H1 (cell line): ENCODE results near the gene PRODH. TPM values are rescaled to one million over a fixed set of nuclear protein-coding genes. Genes with fewer than 3 reads are reported as not detected.

Experiments used
- CTCF ChIA-PET: fragments of 300-600 bp; sonication (Branson Sonifier 250); formaldehyde crosslinking; loops from one replicate; lab custom pipeline; 2021; ENCODE audit not compliant: partially characterized antibody; lab: Charles Lee
- POLR2A ChIA-PET: fragments of 300-600 bp; sonication (Branson Sonifier 250); formaldehyde crosslinking; loops from one replicate; lab custom pipeline; 2021; ENCODE audit warnings: inconsistent platforms; ENCODE audit not compliant: partially characterized antibody; lab: Charles Lee
- DNase-seq, 2 experiments: peaks; one replicate each; pipeline versions ENCODE4 v3.0.0 to v3.0.0-alpha.2; 2010 to 2022; ENCODE audit warnings: low spot score in 2 of 2, low read depth in 1 of 2, mixed read lengths in 1 of 2
- FAIRE-seq: peaks from 2 replicates; lab custom pipeline; 2011; peaks lifted over from hg19 to GRCh38; lab: Jason Lieb, UNC
- H2AFZ ChIP-seq: 2 replicates; pipeline ENCODE4 v1.8.1; 2012; ENCODE audit warnings: low read length, inconsistent platforms
- H2AK5ac ChIP-seq: 2 replicates; pipeline ENCODE4 v1.6.1; 2013; ENCODE audit warnings: low read depth, low read length
- H2BK120ac ChIP-seq: replicated peaks from 2 replicates; pipeline ENCODE3; 2013; ENCODE audit warnings: low read depth, low read length, inconsistent platforms
- H2BK12ac ChIP-seq: 2 replicates; pipeline ENCODE4 v1.6.1; 2013; ENCODE audit warnings: low read depth, low read length
- H2BK15ac ChIP-seq: 2 replicates; pipeline ENCODE4 v1.6.1; 2013; ENCODE audit warnings: low read length
- H2BK20ac ChIP-seq: 2 replicates; pipeline ENCODE4 v1.6.1; 2013; ENCODE audit warnings: low read length
- H2BK5ac ChIP-seq: 2 replicates; pipeline ENCODE4 v1.6.1; 2013; ENCODE audit warnings: low read depth, low read length
- H3K14ac ChIP-seq: 2 replicates; pipeline ENCODE4 v1.6.1; 2013; ENCODE audit warnings: inconsistent platforms; ENCODE audit not compliant: insufficient read length
- H3K18ac ChIP-seq: 2 replicates; pipeline ENCODE4 v1.6.1; 2013; ENCODE audit warnings: low read length; ENCODE audit errors: extremely low read depth
- H3K23ac ChIP-seq: 2 replicates; pipeline ENCODE4 v1.6.1; 2013; ENCODE audit warnings: inconsistent platforms; ENCODE audit not compliant: insufficient read length
- H3K23me2 ChIP-seq: 2 replicates; pipeline ENCODE4 v1.6.1; 2013; ENCODE audit warnings: low read depth, low read length
- H3K27ac ChIP-seq: 2 replicates; pipeline ENCODE4 v1.6.1; 2011; ENCODE audit warnings: low read depth, low read length, inconsistent platforms
- H3K27me3 ChIP-seq, 4 experiments: replicated peaks in 1 of 4; 1 replicate in 1 of 4; 2 replicates in 3 of 4; pipeline versions ENCODE4 v1.6.1 to v1.8.1; 2011 to 2013; ENCODE audit warnings: low read length in 3 of 4, mild to moderate bottlenecking in 3 of 4, inconsistent platforms in 2 of 4, mixed read lengths in 2 of 4, moderate library complexity in 1 of 4; ENCODE audit not compliant: control insufficient read depth in 3 of 4, insufficient read depth in 3 of 4; ENCODE audit errors: extremely low read depth in 1 of 4
- H3K36me3 ChIP-seq, 4 experiments: 2 replicates each; pipeline versions ENCODE4 v1.6.1 to v1.8.1; 2011 to 2013; ENCODE audit warnings: mild to moderate bottlenecking in 4 of 4, low read length in 3 of 4, moderate library complexity in 2 of 4, control low read depth in 1 of 4, inconsistent platforms in 1 of 4; ENCODE audit not compliant: insufficient read depth in 4 of 4, control insufficient read depth in 2 of 4
- H3K4ac ChIP-seq: replicated peaks from 2 replicates; pipeline ENCODE3; 2013; ENCODE audit warnings: low read length, low read depth, mixed read lengths, inconsistent platforms; ENCODE audit not compliant: insufficient read length
- H3K4me1 ChIP-seq, 4 experiments: replicated peaks in 1 of 4; 1 replicate in 1 of 4; 2 replicates in 3 of 4; pipeline versions ENCODE4 v1.6.1 to v1.8.1; 2011 to 2013; ENCODE audit warnings: low read length in 3 of 4, inconsistent platforms in 2 of 4, mixed read lengths in 1 of 4; ENCODE audit not compliant: insufficient read depth in 4 of 4, control insufficient read depth in 3 of 4
- H3K4me2 ChIP-seq, 2 experiments: 2 replicates each; pipeline versions ENCODE4 v1.6.1 to v1.8.1; 2011 to 2013; ENCODE audit warnings: low read depth in 2 of 2, low read length in 2 of 2, control low read depth in 1 of 2, inconsistent platforms in 1 of 2, mild to moderate bottlenecking in 1 of 2; ENCODE audit not compliant: insufficient read depth in 1 of 2
- H3K4me3 ChIP-seq, 4 experiments: fragments of 200-600, 300-600 bp in 1 of 4; sonication (generic), shearing (Covaris generic), sonication (Bioruptor Twin) in 1 of 4; 2 replicates each; pipeline versions ENCODE4 v1.5.1 to v1.8.1; 2011 to 2016; ENCODE audit warnings: low read length in 4 of 4, low read depth in 3 of 4, control low read depth in 2 of 4, inconsistent platforms in 2 of 4, mild to moderate bottlenecking in 2 of 4, mixed read lengths in 1 of 4, moderate library complexity in 1 of 4; ENCODE audit not compliant: insufficient read depth in 2 of 4; ENCODE audit errors: extremely low read depth in 1 of 4
- H3K56ac ChIP-seq: replicated peaks from 2 replicates; pipeline ENCODE3; 2013; ENCODE audit warnings: low read depth, mild to moderate bottlenecking, mixed read lengths, low read length, inconsistent platforms; ENCODE audit not compliant: insufficient read length
- H3K79me1 ChIP-seq: 2 replicates; pipeline ENCODE4 v1.6.1; 2013; ENCODE audit warnings: low read depth, low read length, control low read depth
- H3K79me2 ChIP-seq, 2 experiments: 2 replicates each; pipeline versions ENCODE4 v1.6.1 to v1.8.1; 2012 to 2013; ENCODE audit warnings: low read length in 2 of 2, mild to moderate bottlenecking in 2 of 2, inconsistent platforms in 1 of 2; ENCODE audit not compliant: insufficient read depth in 2 of 2, control insufficient read depth in 1 of 2
- H3K9ac ChIP-seq, 4 experiments: replicated peaks in 1 of 4; 1 replicate in 1 of 4; 2 replicates in 3 of 4; pipeline versions ENCODE4 v1.6.1 to v1.8.1; 2011 to 2013; ENCODE audit warnings: low read depth in 3 of 4, low read length in 3 of 4, control low read depth in 2 of 4, mild to moderate bottlenecking in 2 of 4, moderate library complexity in 2 of 4, inconsistent platforms in 1 of 4; ENCODE audit errors: extremely low read depth in 1 of 4
- H3K9me3 ChIP-seq, 2 experiments: 2 replicates each; pipeline versions ENCODE4 v1.6.1 to v1.8.1; 2012 to 2013; ENCODE audit warnings: mild to moderate bottlenecking in 2 of 2, moderate library complexity in 2 of 2, control low read depth in 1 of 2, inconsistent platforms in 1 of 2, low read depth in 1 of 2, low read length in 1 of 2, mixed read lengths in 1 of 2; ENCODE audit not compliant: insufficient read depth in 2 of 2
- H4K20me1 ChIP-seq, 2 experiments: replicated peaks in 1 of 2; 2 replicates each; pipeline versions ENCODE3 to v1.8.1; 2011 to 2013; ENCODE audit warnings: inconsistent platforms in 2 of 2, low read length in 2 of 2, mild to moderate bottlenecking in 1 of 2; ENCODE audit not compliant: insufficient read depth in 2 of 2, control insufficient read depth in 1 of 2
- H4K5ac ChIP-seq: 2 replicates; pipeline ENCODE4 v1.6.1; 2013; ENCODE audit warnings: low read length, low read depth, mixed read lengths, inconsistent platforms; ENCODE audit not compliant: insufficient read length
- H4K8ac ChIP-seq: 2 replicates; pipeline ENCODE4 v1.8.0; 2013; ENCODE audit warnings: mild to moderate bottlenecking, moderate library complexity, low read length, inconsistent platforms; ENCODE audit not compliant: insufficient read depth; ENCODE audit errors: extremely low read depth
- H4K91ac ChIP-seq: replicated peaks from 2 replicates; pipeline ENCODE3; 2013; ENCODE audit warnings: low read length, mixed read lengths, inconsistent platforms; ENCODE audit not compliant: insufficient read length
- JUND ChIP-seq: IDR thresholded peaks from 2 replicates; pipeline ENCODE4 v1.6.1; 2011; ENCODE audit warnings: mild to moderate bottlenecking, improper control_type of control experiment, low read length
- TAF7 ChIP-seq: optimal IDR thresholded peaks from 2 replicates; pipeline ENCODE3; 2011; ENCODE audit warnings: low read depth, mild to moderate bottlenecking, inconsistent platforms, low read length, moderate library complexity, borderline replicate concordance
- WGBS, 2 experiments: shearing (Covaris generic) in 1 of 2; methylation state at CpG; one replicate each; pipeline versions ENCODE4 v1.1.6 to v1.1.7; 2013 to 2015; ENCODE audit warnings: low lambda C conversion rate in 2 of 2, mixed read lengths in 2 of 2, inconsistent platforms in 1 of 2, low coverage in 1 of 2, missing lambda C conversion rate in 1 of 2; ENCODE audit not compliant: insufficient replicate concordance in 2 of 2, insufficient coverage in 1 of 2, insufficient read length in 1 of 2; ENCODE audit errors: extremely low coverage in 1 of 2, missing lambda C conversion rate in 1 of 2; 5-methylcytosine and 5-hydroxymethylcytosine counted together
- polyA plus RNA-seq, 7 experiments: library from polyadenylated mRNA; depleted of rRNA in 3 of 7; stranded (reverse) in 5 of 7; unstranded in 2 of 7; fragments of >200 nt in 5 of 7; fragments of 200-250 nt in 2 of 7; gene quantifications; 1 replicate in 5 of 7; 2 replicates in 1 of 7; 4 replicates in 1 of 7; pipeline versions ENCODE4 v1.2.1 to v1.2.3, GENCODE V29; 2011 to 2013; ENCODE audit warnings: missing spikeins in 2 of 7, mixed read lengths in 2 of 7
- total RNA-seq: library from RNA; stranded (reverse); fragmentation: NEBNext Ultra II Directional; extraction: Animal tissue kit (Norgen Biotek cat#: 25700); gene quantifications from 2 replicates; pipeline ENCODE4 v1.2.1, GENCODE V29; 2021

PRODH gene
- total and polyA plus RNA-seq, 2 of the 8 experiments (the other 6 are each of a cell fraction or from before 2014, with no cell fraction given) = 27.6 to 45.6 TPM

- H3K4me3 ChIP-seq = no peak overlapping the region
- no peak overlapping the region for H2AFZ ChIP-seq
- H3K79me2 ChIP-seq = no peaks in the 10 kb centered on the region
- no peak overlapping the region for H2BK20ac ChIP-seq
- H3K56ac ChIP-seq = no peak overlapping the region
- H3K23me2 ChIP-seq = no peaks in the 10 kb centered on the region
- 91% methylated on average over 15 of the region's 15 CpGs; no CpG with 5 or more reads in 1 of the 2 experiments for WGBS, 2 experiments
- no peak overlapping the region for H2BK120ac ChIP-seq
- POLR2A ChIA-PET = interaction anchor here (1.5 kb wide), 1 partner anchor 46 kb away, joined by 4 read pairs; no protein-coding TSS in a partner anchor
- no peak overlapping the region for H3K23ac ChIP-seq
- no peak overlapping the region for H4K91ac ChIP-seq
- H3K4ac ChIP-seq = no peak overlapping the region
- DNase-seq = no peak
- H2BK15ac ChIP-seq = no peak overlapping the region
- H3K9me3 ChIP-seq = no peaks in the 10 kb centered on the region
- no peaks in the 10 kb centered on the region for H3K79me1 ChIP-seq
- TF ChIP-seq JUND (no peak), TAF7 (no peak)
- CTCF ChIA-PET = interaction anchor here (0.7 to 1.5 kb wide), 9 partner anchors 14 to 109 kb away, joined by 3 to 5 read pairs (median 4); no protein-coding TSS in a partner anchor
- peaks cover 0 to 5% (median 0%) of the 10 kb centered on the region in 4 experiments; a peak in 1 of 7 replicates for H3K4me1 ChIP-seq
- no peak overlapping the region for H2BK5ac ChIP-seq
- no peak overlapping the region for H3K14ac ChIP-seq
- H3K9ac ChIP-seq = no peak overlapping the region
- H2BK12ac ChIP-seq = peak overlapping the region; percentile 60; the same call in 1 of the 2 replicates
- no peaks in the 10 kb centered on the region for H4K20me1 ChIP-seq
- no peak overlapping the region for H4K8ac ChIP-seq
- H3K27me3 ChIP-seq = no peaks in the 10 kb centered on the region
- H4K5ac ChIP-seq = no peak overlapping the region
- H2AK5ac ChIP-seq = no peak overlapping the region
- H3K18ac ChIP-seq = no peak overlapping the region
- no peak overlapping the region for H3K27ac ChIP-seq
- no peaks in the 10 kb centered on the region for H3K36me3 ChIP-seq
- FAIRE-seq = no peak
- no peak overlapping the region for H3K4me2 ChIP-seq
Observed at GRCh38 chr22:18954990-18955571, 19.0 kb upstream of the PRODH start.
